Subcutaneous abdominal adipose tissue (tissue), 5 donors: ENCODE results near the gene TBC1D22A.

Source experiments
- H3K27ac ChIP-seq: one replicate; pipeline ENCODE4 v1.7.0; 2013; ENCODE audit warnings: low read depth, mild to moderate bottlenecking, inconsistent platforms, low read length, moderate library complexity
- H3K27me3 ChIP-seq, 5 donors: one replicate each; pipeline ENCODE4 v1.7.0; 2013; ENCODE audit warnings: low read length in 5 of 5, inconsistent platforms in 1 of 5; ENCODE audit not compliant: control insufficient read depth in 5 of 5, insufficient read depth in 4 of 5
- H3K36me3 ChIP-seq, 5 donors: one replicate each; pipeline ENCODE4 v1.7.0; 2013; ENCODE audit warnings: low read length in 5 of 5; ENCODE audit not compliant: control insufficient read depth in 5 of 5, insufficient read depth in 5 of 5
- H3K4me1 ChIP-seq, 5 donors: one replicate each; pipeline ENCODE4 v1.7.0; 2013; ENCODE audit warnings: low read length in 5 of 5, mild to moderate bottlenecking in 3 of 5, moderate library complexity in 1 of 5; ENCODE audit not compliant: control insufficient read depth in 5 of 5, insufficient read depth in 5 of 5
- H3K4me3 ChIP-seq, 5 donors: one replicate each; pipeline ENCODE4 v1.7.0; 2013; ENCODE audit warnings: low read length in 5 of 5, low read depth in 1 of 5
- H3K9ac ChIP-seq, 5 donors: one replicate each; pipeline ENCODE4 v1.7.0; 2013; ENCODE audit warnings: low read length in 5 of 5, mild to moderate bottlenecking in 4 of 5, moderate library complexity in 3 of 5
- H3K9me3 ChIP-seq, 5 donors: one replicate each; pipeline ENCODE4 v1.7.0; 2013; ENCODE audit warnings: low read length in 5 of 5; ENCODE audit not compliant: control insufficient read depth in 5 of 5
- donor health status: healthy.
- donor health status: healthy.
- donor health status: healthy.
- donor health status: healthy.
- donor health status: healthy.

TBC1D22A gene

DNA sequence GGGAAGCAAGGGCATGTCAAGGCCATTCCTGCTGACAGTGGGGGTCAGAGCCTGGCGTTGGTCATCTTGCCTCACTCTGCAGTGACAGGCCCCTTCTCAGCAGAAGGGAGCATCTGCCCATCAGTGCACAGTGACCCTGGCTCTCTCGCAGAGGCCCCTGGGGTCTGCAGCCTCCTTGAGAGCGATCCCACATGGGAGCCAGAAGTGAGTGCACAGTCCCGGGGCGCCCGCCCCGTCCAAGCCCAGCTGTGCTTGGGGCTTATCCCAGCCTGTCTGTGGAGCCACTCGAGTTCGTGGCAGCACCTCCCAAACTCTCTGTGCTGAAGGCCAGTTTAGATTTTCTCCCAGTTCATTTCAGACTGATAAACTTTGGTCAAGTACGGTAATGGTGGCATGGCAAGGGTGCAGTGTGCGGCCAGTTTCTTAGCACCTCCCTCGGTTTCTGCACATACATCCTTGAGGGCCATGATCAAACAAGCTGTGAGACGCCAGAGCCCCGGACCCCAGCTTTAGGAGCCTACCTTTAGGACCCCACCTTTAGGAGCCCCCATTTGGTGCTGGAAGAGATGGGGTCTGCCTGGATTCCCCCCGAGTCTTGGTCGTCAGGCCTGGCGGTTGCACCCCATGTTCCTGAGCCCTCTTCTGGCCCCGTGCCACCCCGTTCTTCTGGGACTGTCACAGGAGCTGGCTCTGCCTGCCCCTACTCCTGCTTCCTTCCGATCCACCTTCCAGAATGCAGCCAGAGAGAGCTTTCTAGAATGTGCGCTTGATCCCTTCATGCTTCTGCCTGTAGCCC lies 369.4 kb downstream of the TBC1D22A start:
- Histone ChIP-seq H3K27ac (no peak overlapping the region), H3K4me3 (no peak overlapping the region)

DNA sequence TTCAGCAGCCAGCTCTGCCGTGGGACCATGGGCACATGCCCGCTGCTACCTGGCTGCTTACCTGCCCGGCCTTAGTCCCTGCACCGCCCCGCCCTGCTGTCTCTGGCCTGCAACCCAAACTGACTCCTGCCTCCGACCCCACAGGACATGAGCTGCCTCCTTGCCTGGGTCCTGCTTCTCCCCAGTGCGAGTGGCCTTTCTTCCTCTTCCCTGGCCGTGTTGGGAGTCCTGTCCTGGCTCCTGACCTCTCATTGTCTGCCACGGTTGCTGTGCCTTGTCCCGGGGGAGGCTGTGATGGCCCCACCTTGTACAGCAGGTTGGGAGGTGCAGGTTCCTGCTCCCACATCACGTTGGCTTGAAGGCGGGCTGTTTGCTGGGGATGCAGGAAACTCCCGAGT lies 370.0 kb downstream of the TBC1D22A start:
- Histone ChIP-seq H3K4me3 (no peak overlapping the region), H3K9ac (no peak overlapping the region), H3K36me3 (peaks cover 0 to 18% (median 6%) of the 10 kb centered on the region in 5 donors), H3K9me3 (no peaks in the 10 kb centered on the region), H3K27ac (no peak overlapping the region), H3K4me1 (peaks cover 0 to 9% (median 6%) of the 10 kb centered on the region in 5 donors), H3K27me3 (no peaks in the 10 kb centered on the region)

More for the DNA sequence above, 369.4 kb downstream of the TBC1D22A start:
- Histone ChIP-seq H3K4me1 (peaks cover 0 to 9% (median 6%) of the 10 kb centered on the region in 5 donors), H3K27me3 (no peaks in the 10 kb centered on the region), H3K9me3 (no peaks in the 10 kb centered on the region), H3K36me3 (peaks cover 0 to 15% (median 6%) of the 10 kb centered on the region in 5 donors), H3K9ac (no peak overlapping the region)

DNA sequence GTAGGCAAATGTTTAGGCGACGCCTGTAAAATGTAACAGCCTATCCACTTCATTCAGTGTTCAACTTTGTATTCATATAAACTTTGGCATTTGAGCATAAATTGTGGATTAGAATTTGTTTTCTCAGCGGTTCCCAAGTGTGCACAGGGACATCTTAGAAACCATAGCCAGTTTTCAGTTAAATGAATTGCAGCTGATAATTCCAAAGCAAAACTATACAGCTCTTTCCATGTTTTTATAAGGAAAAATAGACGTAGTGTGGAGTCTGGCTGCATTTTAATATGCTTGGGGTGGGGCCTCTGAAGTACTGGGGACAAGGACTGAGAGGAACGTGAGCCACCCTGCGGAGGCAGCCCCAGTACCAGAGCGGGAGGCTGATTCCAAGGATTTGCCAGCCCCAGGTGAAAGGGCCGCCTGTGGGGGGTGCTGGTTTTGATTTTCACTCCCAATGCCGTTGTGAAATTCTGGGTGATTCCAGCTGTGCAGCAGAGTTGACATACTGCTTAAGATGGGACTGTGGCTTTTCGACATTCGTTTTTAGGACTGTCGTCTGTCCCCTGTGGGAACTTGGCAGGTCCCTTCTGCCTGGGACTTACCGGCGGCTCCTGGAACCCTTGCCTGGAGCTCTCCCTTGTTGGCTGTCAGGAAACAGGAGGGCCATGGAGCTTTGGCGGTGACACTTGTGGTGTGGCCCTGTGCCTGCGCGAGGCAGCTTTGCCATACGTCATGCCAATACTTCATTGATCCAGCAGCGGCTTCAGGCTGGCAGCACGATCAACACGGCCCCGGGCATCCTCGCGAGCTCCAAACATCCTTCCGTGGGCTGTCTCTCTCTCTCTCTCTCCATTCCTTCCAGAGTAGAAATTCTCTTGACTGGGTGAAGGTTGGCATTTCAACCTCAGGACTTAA lies 370.9 kb downstream of the TBC1D22A start:
- no peak overlapping the region for H3K9ac ChIP-seq
- no peak overlapping the region for H3K27ac ChIP-seq
- no peaks in the 10 kb centered on the region for H3K27me3 ChIP-seq
- no peak overlapping the region for H3K4me3 ChIP-seq
- H3K9me3 ChIP-seq, result no peaks in the 10 kb centered on the region
- peaks cover 0 to 18% (median 6%) of the 10 kb centered on the region in 5 donors for H3K36me3 ChIP-seq
- H3K4me1 ChIP-seq, result peaks cover 0 to 9% (median 6%) of the 10 kb centered on the region in 5 donors

DNA sequence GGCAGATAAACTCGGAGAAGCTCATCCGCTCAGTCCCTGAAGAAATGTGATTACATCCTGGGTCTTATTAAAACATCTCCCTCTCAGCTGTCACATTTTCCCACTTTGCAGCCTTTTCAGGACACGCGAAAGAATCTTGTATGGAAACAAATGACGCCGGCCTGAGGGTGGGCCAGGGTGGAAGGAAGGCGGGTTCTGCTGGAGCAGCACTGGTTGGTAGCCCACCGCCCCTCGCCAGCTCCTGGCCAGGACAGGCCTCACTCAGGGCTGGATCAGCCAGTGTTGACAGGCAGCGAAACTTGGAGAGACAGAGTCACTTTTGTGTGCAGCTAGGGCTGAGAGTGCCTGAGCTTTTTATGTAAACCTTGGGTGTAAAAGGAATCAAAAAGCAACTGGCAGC lies 371.8 kb downstream of the TBC1D22A start:
- H3K27me3 ChIP-seq, result no peaks in the 10 kb centered on the region
- no peak overlapping the region for H3K4me3 ChIP-seq
- peaks cover 0 to 14% (median 12%) of the 10 kb centered on the region in 5 donors for H3K4me1 ChIP-seq
- no peaks in the 10 kb centered on the region for H3K9me3 ChIP-seq
- no peak overlapping the region for H3K9ac ChIP-seq
- H3K27ac ChIP-seq, result no peak overlapping the region
- peaks cover 0 to 11% (median 0%) of the 10 kb centered on the region in 5 donors for H3K36me3 ChIP-seq

DNA sequence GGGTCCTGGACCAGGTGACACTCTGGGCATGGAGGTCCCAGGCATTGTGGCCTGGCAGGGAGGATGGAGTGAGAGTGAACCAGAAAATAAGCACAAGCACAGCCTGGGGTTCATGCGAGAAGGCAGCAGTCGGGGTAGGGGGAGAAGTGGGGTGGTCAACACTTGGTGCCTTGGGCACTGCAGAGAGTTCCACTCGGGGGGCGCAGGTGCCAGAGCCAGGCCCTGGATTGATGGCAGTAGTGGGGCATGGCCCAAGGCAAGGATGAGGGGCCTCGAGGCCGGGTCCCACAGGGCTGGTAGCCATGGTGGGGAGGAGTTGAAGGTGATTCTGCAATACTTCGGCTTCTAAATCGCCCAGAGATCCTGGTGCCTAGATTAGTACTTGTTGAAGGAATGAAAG lies 372.9 kb downstream of the TBC1D22A start:
- Histone ChIP-seq H3K27ac (no peak overlapping the region), H3K36me3 (peaks cover 0 to 11% (median 0%) of the 10 kb centered on the region in 5 donors), H3K4me1 (peaks cover 0 to 15% (median 15%) of the 10 kb centered on the region in 5 donors), H3K9me3 (no peaks in the 10 kb centered on the region), H3K9ac (no peak overlapping the region), H3K27me3 (no peaks in the 10 kb centered on the region), H3K4me3 (no peak overlapping the region)

DNA sequence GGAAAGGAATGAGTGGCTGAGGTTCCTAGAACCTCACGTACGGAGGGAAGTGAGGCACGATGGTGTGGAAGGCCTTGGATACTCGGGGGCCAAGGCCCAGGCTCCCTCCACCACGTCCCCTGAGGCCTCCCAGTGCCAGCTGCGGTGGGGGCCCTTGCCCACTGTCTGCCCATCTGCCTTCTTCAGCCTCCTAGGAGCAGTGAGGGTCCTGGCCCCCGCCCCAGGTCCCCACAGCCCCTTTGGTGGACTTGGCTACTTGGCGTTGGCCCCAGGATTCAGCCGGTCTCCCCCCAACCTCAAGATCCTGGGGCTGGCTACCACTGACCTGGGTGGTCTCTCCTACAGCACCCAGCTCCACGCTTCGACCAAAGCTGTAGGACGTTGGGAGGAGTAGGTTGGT lies 373.6 kb downstream of the TBC1D22A start:
- Histone ChIP-seq H3K9ac (no peak overlapping the region), H3K36me3 (peaks cover 0 to 7% (median 0%) of the 10 kb centered on the region in 5 donors), H3K4me1 (peaks cover 0 to 15% (median 15%) of the 10 kb centered on the region in 5 donors), H3K4me3 (no peak overlapping the region), H3K9me3 (no peaks in the 10 kb centered on the region), H3K27ac (no peak overlapping the region), H3K27me3 (no peaks in the 10 kb centered on the region)

DNA sequence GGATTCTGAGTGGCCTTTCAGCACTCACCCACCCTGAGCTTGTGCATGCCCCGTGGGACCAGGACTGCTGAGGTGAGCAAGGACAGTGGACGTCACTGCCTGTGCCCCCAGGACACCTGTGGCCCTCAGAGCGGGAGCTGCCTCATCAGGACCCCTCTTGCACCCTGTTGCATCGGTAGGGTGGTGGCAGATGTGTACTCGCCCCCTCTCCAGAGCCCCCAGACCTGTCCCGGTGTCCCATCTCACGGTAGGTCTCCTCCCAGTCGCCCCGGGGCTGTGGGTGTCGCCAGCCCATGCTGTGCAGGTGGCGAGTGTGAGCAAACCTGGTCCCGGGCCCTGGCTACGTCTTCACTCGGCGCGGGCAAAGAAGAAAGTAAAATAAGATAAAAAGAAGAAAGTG lies 374.2 kb downstream of the TBC1D22A start:
- no peaks in the 10 kb centered on the region for H3K9me3 ChIP-seq
- H3K27ac ChIP-seq, result no peak overlapping the region
- no peaks in the 10 kb centered on the region for H3K27me3 ChIP-seq
- no peak overlapping the region for H3K4me3 ChIP-seq
- H3K4me1 ChIP-seq, result peaks cover 0 to 15% (median 15%) of the 10 kb centered on the region in 5 donors
- no peak overlapping the region for H3K9ac ChIP-seq
- H3K36me3 ChIP-seq, result peaks cover 0 to 6% (median 0%) of the 10 kb centered on the region in 5 donors

DNA sequence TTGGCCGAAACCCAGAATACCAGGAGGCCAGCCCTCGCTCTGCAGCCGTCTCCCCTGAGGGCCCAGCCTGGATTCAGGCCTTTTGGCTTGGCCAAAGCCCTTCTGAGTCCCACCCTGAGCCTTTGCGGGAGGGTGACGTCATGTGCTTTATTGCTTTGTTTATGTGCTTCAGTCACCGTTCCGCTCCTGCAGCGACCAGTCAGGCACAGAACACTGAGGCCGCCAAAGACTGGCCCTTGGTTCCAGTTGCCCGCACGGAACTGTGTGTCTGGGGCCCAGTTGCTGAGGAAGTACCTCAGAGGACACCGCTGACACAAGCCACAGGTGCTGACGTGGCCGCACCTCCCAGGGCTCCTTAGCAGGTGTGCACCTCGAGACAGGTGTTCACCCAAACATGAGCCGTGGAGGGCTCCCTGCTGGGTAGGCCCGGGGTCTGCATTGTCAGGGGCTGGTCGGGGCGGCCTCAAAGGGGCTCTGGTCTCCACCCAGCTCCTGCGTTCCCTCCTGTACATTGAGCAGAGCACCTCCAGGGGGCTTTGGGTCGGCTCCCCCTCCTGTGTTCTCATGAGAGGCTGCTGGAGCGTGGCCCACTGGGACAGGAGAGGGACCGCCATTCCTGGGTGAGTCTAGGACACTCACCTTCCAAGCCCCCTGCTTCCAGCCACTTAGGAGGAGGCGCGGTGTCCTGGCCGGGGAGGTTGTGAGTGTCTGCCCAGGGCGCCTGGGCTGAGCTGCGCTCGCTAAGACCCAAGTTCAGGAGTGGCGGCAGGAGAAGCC lies 376.8 kb downstream of the TBC1D22A start:
- Histone ChIP-seq H3K9me3 (no peaks in the 10 kb centered on the region), H3K27me3 (no peaks in the 10 kb centered on the region), H3K36me3 (peaks cover 0 to 11% (median 3%) of the 10 kb centered on the region in 5 donors), H3K4me1 (peaks cover 0 to 15% (median 8%) of the 10 kb centered on the region in 5 donors), H3K4me3 (no peak overlapping the region), H3K27ac (no peak overlapping the region), H3K9ac (no peak overlapping the region)

DNA sequence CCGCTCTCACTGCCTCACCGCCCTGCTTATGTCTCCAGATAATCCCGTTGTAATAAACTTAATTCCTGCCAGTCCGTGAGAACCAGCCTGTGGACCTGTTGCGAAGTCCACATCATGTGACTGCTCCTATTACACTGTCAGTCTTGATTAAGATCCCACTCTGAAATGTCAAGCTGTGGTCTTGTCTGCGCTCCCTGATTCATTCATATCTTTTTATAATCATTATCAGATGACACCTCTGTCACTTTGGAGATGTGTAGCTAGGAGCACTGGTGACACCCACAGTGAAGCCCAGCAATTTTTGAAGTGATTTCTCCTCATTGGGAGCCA lies 377.3 kb downstream of the TBC1D22A start:
- Histone ChIP-seq H3K9me3 (no peaks in the 10 kb centered on the region), H3K9ac (no peak overlapping the region), H3K27me3 (no peaks in the 10 kb centered on the region), H3K27ac (no peak overlapping the region), H3K4me3 (no peak overlapping the region), H3K4me1 (peaks cover 0 to 15% (median 8%) of the 10 kb centered on the region in 5 donors), H3K36me3 (peaks cover 0 to 11% (median 4%) of the 10 kb centered on the region in 5 donors)
